ENCODE results near the gene LCE1C. TPM values are rescaled to one million over a fixed set of nuclear protein-coding genes. Genes with fewer than 3 reads are reported as not detected.

The LCE1C gene
- total RNA-seq, 2 donors from 2014 or later = not detected

DNA sequence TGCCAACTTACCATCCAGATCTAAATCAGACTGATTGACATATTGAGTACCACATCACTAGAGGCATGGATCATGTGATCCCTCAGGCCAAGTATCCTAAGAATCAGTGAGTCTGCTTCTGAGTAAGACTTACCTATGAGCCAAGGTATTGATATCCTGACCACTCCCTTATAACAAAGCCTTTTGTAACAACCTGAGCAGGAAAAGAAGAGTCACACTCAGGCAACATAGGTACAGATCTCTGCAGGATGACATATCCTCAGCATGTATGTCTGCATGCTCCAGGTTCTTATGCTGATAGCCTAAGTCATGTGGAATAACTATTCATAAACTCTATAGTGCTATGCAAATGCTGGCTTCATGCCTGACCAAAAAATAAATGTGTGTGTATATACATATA, 18.5 kb upstream of the LCE1C start:
- H3K27me3 ChIP-seq = no peaks in the 10 kb centered on the region
- no peaks in the 10 kb centered on the region for H3K9me3 ChIP-seq
- H3K36me3 ChIP-seq = no peaks in the 10 kb centered on the region
- intact Hi-C loops (cut with DNase I) = no loop called here
- H3K4me3 ChIP-seq = no peak overlapping the region
- H3K4me1 ChIP-seq = no peaks in the 10 kb centered on the region
- DNase-seq = no peak
- H3K9ac ChIP-seq (ENCODE audit: low read depth in 2 of 2, low read length in 2 of 2) = no peak overlapping the region
- TF ChIP-seq, protein P1, sequence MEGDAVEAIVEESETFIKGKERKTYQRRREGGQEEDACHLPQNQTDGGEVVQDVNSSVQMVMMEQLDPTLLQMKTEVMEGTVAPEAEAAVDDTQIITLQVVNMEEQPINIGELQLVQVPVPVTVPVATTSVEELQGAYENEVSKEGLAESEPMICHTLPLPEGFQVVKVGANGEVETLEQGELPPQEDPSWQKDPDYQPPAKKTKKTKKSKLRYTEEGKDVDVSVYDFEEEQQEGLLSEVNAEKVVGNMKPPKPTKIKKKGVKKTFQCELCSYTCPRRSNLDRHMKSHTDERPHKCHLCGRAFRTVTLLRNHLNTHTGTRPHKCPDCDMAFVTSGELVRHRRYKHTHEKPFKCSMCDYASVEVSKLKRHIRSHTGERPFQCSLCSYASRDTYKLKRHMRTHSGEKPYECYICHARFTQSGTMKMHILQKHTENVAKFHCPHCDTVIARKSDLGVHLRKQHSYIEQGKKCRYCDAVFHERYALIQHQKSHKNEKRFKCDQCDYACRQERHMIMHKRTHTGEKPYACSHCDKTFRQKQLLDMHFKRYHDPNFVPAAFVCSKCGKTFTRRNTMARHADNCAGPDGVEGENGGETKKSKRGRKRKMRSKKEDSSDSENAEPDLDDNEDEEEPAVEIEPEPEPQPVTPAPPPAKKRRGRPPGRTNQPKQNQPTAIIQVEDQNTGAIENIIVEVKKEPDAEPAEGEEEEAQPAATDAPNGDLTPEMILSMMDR (IDR thresholded peaks at IDR 0.05) = no peak
- no peak overlapping the region for H3K27ac ChIP-seq

DNA sequence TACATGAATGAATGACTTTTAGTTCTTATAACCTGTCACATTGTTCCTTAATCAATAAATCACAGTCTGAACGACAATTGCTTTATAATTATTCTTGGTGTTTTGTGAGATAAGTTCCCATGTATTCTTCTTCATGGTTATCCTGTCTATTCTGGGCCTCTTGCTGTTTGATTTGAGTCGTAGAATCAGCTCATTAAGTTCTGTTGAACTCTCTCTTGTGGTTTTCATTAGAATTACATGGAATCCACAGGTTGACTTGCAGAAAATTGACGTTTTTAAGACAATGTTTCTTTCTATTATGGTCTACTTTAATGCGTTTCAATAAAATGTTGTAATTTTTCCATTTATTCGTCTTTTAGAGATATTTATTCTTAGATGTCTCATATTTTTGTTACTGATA, 16.8 kb upstream of the LCE1C start:
- no peak overlapping the region for H3K27ac ChIP-seq
- H3K4me3 ChIP-seq = no peak overlapping the region
- no peak overlapping the region for H3K9ac ChIP-seq (ENCODE audit: low read depth in 2 of 2, low read length in 2 of 2)
- DNase-seq = no peak
- intact Hi-C loops (cut with DNase I) = no loop called here
- H3K36me3 ChIP-seq = no peaks in the 10 kb centered on the region
- no peaks in the 10 kb centered on the region for H3K4me1 ChIP-seq
- H3K9me3 ChIP-seq = no peaks in the 10 kb centered on the region
- TF ChIP-seq, protein P1 (IDR thresholded peaks at IDR 0.05) = no peak
- no peaks in the 10 kb centered on the region for H3K27me3 ChIP-seq

DNA sequence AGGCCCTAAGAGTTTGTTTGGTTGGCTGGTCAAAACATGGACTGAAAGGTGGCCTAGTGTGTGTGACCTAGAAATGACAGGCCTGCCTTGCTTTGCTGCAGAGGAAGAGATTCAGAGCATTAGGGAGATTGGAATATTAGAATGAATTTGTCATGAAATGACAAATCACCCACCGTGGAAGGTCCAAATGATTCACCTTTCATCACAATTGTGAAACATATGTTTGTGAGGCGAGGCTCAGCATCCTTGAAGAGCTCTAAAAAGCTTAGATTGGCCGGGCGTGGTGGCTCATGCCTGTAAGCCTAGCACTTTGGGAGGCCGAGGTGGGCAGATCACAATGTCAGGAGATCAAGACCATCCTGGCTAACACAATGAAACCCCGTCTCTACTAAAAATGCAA, 10.9 kb upstream of the LCE1C start:
- Histone ChIP-seq H3K27ac (no peak overlapping the region), H3K9me3 (no peaks in the 10 kb centered on the region), H3K4me3 (no peak overlapping the region), H3K9ac (ENCODE audit: low read depth in 2 of 2, low read length in 2 of 2) (no peak overlapping the region), H3K36me3 (no peaks in the 10 kb centered on the region), H3K4me1 (no peaks in the 10 kb centered on the region), H3K27me3 (no peaks in the 10 kb centered on the region)
- DNase-seq = no peak
- intact Hi-C loops (cut with DNase I) = no loop called here
- TF ChIP-seq, protein P1 (IDR thresholded peaks at IDR 0.05) = no peak

DNA sequence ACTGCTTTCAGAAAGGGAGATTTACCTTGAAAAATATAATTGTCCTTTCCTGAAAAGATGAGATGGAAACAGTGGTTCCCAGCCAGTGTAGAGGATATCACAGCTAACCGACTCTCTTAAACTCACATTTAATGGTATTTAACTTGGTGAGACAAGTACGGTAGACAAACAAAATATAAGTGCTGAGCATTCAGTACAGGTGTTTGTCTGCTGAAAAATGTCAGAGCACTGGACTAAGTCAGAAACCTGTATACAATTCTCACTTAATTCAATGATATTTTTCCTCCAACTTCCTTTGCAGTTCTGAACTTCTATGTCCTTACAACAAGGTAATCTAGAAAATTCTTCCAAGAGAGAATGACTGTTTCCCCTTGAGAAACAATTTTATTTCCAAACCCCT, 5.2 kb upstream of the LCE1C start, which contains the start of gene LCE1B:
Gene LCE1B, plus strand, starts transcription at position 301 of the 400 bp plus-strand sequence. CDS start 476 bp downstream, outside the sequence.
- H3K36me3 ChIP-seq = no peaks in the 10 kb centered on the region
- intact Hi-C loops (cut with DNase I) = no loop called here
- H3K27ac ChIP-seq = no peak within 1 kb of the TSS
- H3K4me1 ChIP-seq = no peaks in the 10 kb centered on the region
- DNase-seq = no peak
- no peaks in the 10 kb centered on the region for H3K27me3 ChIP-seq
- H3K9me3 ChIP-seq = no peaks in the 10 kb centered on the region
- H3K9ac ChIP-seq (ENCODE audit: low read depth in 2 of 2, low read length in 2 of 2) = no peak within 1 kb of the TSS
- TF ChIP-seq, protein P1 (IDR thresholded peaks at IDR 0.05) = no peak
- H3K4me3 ChIP-seq = no peak within 1 kb of the TSS

DNA sequence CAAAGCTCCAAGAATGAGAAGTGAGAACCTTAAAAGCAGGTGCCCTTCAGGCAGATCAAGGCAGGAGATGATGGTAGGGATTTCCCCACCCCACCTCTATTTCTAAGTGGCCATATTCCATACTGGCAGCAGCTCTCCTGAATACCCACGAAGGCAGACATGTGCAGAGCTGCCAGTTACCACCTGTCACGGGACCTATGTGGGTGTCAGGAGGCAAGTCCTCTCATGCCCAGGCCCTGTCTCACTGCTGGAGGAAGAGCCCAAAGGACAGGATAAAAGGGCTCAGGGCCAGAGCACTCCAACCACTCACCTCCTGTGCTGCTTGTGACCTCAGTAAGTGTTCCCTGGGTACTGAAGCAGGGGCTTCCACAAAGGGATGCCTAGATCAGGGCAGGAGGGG, 4.6 kb upstream of the LCE1C start:
- H3K9me3 ChIP-seq = no peaks in the 10 kb centered on the region
- H3K4me1 ChIP-seq = no peaks in the 10 kb centered on the region
- no peak for DNase-seq
- H3K27me3 ChIP-seq = no peaks in the 10 kb centered on the region
- H3K4me3 ChIP-seq = no peak overlapping the region
- intact Hi-C loops (cut with DNase I) = no loop called here
- TF ChIP-seq, protein P1 (IDR thresholded peaks at IDR 0.05) = no peak
- H3K36me3 ChIP-seq = no peaks in the 10 kb centered on the region
- H3K27ac ChIP-seq = no peak overlapping the region
- H3K9ac ChIP-seq (ENCODE audit: low read depth in 2 of 2, low read length in 2 of 2) = no peak overlapping the region

DNA sequence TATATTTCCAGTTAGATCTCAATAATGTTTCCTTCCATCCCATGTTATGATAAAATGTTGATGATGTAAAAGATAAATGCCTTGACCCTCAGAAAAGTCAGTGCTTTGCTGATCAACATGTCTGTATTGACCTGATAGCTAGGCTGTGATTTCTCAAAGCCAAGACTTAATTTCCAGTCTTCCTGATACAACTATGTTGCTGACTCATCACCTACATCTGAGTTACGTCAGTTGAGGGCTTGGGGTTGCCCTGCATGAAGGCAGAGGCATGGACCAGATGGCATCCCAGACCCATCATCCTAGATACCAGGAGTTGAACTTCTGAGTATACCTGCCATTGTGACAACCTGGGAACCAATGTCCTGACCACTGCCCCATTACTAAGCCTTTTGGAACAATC, 5.1 kb downstream of the LCE1C start:
- H3K9me3 ChIP-seq = no peaks in the 10 kb centered on the region
- no peak overlapping the region for H3K4me3 ChIP-seq
- no peaks in the 10 kb centered on the region for H3K36me3 ChIP-seq
- H3K27ac ChIP-seq = no peak overlapping the region
- TF ChIP-seq, protein P1 (IDR thresholded peaks at IDR 0.05) = no peak
- no peak overlapping the region for H3K9ac ChIP-seq (ENCODE audit: low read depth in 2 of 2, low read length in 2 of 2)
- no peaks in the 10 kb centered on the region for H3K27me3 ChIP-seq
- DNase-seq = no peak
- intact Hi-C loops (cut with DNase I) = no loop called here
- H3K4me1 ChIP-seq = no peaks in the 10 kb centered on the region
